GM12892 (cell line): ENCODE measurements around the gene NFIB.

Experiments used
- POLR2A ChIP-seq: IDR thresholded peaks from 2 replicates; pipeline ENCODE4 v1.6.1; 2011; ENCODE audit warnings: low read depth, low read length, control low read depth
- POLR2AphosphoS5 ChIP-seq: IDR thresholded peaks from 2 replicates; pipeline ENCODE4 v1.6.1; 2011; ENCODE audit warnings: low read depth, low read length, control low read depth
- TAF1 ChIP-seq: IDR thresholded peaks from 2 replicates; pipeline ENCODE4 v1.6.1; 2011; ENCODE audit warnings: low read depth, mild to moderate bottlenecking, control low read depth, low read length, borderline replicate concordance

- TF ChIP-seq POLR2AphosphoS5 (no peak), TAF1 (no peak), POLR2A (no peak)
Measured at GRCh38 chr9:14313951-14314423, at the start of gene NFIB.
